GM12874 (cell line): ENCODE measurements around the gene TTC6.

ENCODE experiments used
- TF ChIP-seq, protein P1 (sequence below): IDR thresholded peaks from 2 replicates; pipeline ENCODE4 v1.5.1; 2011; ENCODE audit warnings: low read depth, mild to moderate bottlenecking, control low read depth, low read length, moderate library complexity; ENCODE audit not compliant: insufficient read depth

Gene TTC6

DNA sequence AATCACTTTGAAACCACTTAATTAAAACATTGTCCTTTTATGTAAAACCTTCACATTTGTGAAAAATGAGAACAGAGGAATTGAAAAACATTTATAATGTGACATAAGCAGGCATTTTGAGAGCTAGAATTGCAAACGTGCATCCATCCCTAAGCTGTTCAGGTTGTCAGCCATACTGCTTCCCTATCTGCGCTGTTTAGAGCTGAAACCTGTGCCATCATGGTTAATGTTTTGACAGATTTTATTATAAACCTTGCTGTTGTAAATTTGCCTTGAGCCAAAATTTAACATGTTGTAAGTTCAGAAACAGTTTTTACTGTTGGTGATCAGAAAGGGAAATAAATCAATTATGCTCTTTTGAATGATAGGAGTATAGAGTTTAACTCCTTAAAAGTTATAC, 32.2 kb upstream of the TTC6 start:
- TF ChIP-seq, protein P1, sequence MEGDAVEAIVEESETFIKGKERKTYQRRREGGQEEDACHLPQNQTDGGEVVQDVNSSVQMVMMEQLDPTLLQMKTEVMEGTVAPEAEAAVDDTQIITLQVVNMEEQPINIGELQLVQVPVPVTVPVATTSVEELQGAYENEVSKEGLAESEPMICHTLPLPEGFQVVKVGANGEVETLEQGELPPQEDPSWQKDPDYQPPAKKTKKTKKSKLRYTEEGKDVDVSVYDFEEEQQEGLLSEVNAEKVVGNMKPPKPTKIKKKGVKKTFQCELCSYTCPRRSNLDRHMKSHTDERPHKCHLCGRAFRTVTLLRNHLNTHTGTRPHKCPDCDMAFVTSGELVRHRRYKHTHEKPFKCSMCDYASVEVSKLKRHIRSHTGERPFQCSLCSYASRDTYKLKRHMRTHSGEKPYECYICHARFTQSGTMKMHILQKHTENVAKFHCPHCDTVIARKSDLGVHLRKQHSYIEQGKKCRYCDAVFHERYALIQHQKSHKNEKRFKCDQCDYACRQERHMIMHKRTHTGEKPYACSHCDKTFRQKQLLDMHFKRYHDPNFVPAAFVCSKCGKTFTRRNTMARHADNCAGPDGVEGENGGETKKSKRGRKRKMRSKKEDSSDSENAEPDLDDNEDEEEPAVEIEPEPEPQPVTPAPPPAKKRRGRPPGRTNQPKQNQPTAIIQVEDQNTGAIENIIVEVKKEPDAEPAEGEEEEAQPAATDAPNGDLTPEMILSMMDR = no peak

DNA sequence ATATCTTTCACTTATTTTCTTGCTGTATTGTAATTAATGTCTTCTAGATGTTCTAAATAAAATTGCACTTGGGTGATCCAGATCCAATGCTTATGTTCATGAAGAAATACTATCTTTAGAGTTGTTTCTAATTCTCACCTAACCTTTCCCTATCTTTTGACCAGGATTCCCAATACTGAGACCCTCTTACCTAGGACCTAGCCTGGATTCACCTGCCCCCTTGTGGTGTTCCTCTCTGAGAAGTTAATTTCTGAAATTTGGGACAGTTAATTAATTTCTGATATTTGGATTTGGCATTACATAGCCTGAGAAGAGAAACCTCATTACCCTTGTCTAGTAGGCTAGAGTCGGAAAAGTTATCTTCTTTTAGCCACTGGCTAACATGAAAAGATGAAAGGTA, 29.9 kb upstream of the TTC6 start:
- TF ChIP-seq, protein P1 = no peak

DNA sequence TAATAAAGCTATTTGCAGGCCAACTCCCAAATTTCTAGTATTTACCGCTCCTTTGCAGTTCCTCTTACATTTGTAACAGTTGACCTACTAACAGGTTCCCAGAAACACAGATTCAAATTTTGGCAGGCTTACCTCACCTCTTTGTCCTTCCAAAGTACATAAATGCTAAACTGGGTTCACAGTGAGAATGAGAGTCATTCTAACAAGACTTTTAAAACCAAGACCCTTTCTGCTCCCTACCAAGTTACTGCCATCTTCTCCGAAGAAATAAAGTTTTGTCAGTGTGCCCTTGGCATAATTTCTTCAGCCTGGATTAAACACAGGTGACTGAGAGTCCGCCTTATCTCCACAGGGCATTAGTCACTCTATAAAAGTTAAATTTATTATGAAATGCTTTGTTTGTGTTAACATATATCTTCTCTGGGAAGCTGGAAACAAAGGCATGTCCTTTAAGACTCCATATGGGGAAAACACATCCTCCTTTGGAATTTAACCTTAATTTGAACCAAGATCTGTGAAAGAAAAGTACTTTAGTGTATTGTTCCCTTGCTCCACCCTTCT, 28.5 kb upstream of the TTC6 start:
- TF ChIP-seq, protein P1 = no peak

DNA sequence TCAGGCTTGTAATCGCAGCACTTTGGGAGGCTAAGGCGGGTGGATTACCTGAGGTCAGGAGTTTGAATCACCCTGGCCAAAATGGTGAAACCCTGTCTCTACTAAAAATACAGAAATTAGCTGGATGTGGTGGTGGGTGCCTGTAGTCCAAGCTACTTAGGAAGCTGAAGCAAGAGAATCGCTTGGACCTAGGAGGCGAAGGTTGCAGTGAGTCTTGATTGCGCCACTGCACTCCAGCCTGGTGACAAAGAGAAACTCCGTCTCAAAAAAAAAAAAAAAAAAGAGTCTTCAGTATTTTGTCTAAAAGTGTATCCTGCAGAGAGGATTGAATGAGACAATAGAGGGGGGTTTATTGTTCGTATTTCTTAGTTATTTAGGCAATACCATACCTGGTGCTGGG, 25.7 kb upstream of the TTC6 start:
- TF ChIP-seq, protein P1 = no peak

DNA sequence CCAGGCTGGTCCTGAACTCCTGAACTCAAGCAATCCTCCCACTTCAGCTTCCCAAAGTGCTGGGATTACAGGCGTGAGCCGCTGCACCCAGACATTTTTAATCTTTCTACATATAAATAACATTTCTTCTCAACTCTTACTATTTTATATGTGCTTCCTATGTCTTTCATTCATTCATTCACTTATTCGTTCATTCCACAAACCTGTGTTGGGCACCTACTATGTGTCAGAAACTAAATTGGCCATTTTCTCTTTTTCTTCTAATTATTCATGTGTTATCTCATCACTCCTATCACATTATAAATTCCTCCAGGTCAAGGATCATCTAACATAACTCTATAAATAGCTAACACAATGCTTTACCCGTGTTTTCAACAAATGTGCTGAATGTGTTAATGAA, 24.0 kb upstream of the TTC6 start:
- TF ChIP-seq, protein P1 = no peak

DNA sequence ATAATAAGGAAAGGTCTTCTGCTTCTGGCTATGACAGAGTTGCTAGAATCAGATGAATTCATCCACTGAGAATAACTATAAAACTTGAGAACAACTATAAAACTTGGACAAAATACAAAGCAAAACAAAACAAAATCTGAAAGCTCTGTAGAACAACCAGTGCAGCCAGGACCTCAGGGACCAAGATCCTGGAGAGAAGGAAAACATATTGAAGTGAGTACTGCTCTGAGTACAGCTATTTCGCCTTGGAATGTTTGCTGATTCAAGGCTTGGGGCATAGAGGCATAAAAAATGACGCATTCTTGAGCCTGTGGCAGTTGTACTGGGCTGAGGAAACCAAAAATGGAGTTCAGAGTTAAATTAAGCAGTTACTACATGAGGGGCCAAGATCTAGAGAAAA, 22.1 kb upstream of the TTC6 start:
- TF ChIP-seq, protein P1 = no peak

DNA sequence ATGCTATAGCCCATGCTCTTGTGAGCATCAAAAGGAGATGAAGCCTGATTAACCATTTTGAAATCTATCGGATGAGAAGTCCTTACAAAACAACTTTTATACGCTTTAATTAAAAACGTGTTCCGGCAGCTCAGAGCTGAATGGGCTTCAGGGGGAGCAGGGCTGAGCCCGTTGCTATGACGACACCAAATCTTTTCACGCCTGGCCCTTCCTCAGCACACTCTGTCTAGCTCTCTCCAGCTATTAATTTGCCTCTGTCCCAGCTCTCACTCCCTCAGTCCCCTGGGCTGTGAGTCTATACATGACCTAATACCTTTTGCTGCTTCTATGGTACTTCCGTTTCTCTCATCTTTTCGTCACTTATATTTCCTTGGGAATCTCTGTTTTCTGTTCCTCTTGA, 16.2 kb upstream of the TTC6 start:
- TF ChIP-seq, protein P1 = no peak
